Right atrium auricular region (tissue), 2 donors: ENCODE measurements around the gene CD63. TPM values are rescaled to one million over a fixed set of nuclear protein-coding genes. Genes with fewer than 3 reads are reported as not detected.

Experiments used
- DNase-seq: peaks from one replicate; pipeline ENCODE4 v3.0.0-alpha.2; 2019; ENCODE audit warnings: low spot score
- H3K27ac ChIP-seq, 2 donors: fragments of 200-600 bp; sonication (generic); 1 replicate in 1 of 2; 2 replicates in 1 of 2; pipeline ENCODE4 v1.5.1; 2016 to 2019
- H3K27me3 ChIP-seq, 2 donors: fragments of 200-600 bp; sonication (generic); one replicate each; pipeline versions ENCODE4 v1.5.1 to v1.6.0; 2017 to 2019
- H3K36me3 ChIP-seq: fragments of 200-600 bp; sonication (generic); one replicate; pipeline ENCODE4 v1.5.1; 2016
- H3K4me1 ChIP-seq, 2 donors: fragments of 200-600 bp; sonication (generic); one replicate each; pipeline versions ENCODE4 v1.5.1 to v1.6.0; 2017 to 2019
- H3K4me3 ChIP-seq, 2 donors: fragments of 200-600 bp; sonication (generic); 1 replicate in 1 of 2; 2 replicates in 1 of 2; pipeline ENCODE4 v1.5.1; 2017 to 2019; ENCODE audit warnings: mild to moderate bottlenecking in 1 of 2, moderate library complexity in 1 of 2
- H3K9me3 ChIP-seq, 2 donors: fragments of 200-600 bp; sonication (generic); one replicate each; pipeline ENCODE4 v1.5.1; 2019
- total RNA-seq, 2 donors: library from RNA; depleted of rRNA; stranded (reverse); fragments of >200 nt; gene quantifications; one replicate each; pipeline ENCODE4 v1.1.0, GENCODE V29; 2016
- TF ChIP-seq, protein P1 (sequence below), 2 donors: fragments of 200-600 bp; sonication (generic); IDR thresholded peaks; one replicate each; pipeline ENCODE4 v1.5.1; 2019; ENCODE audit warnings: antibody characterized with exemption in 2 of 2

CD63 gene
- total RNA-seq, 2 donors from 2014 or later: 1,041 to 1,122 TPM

DNA sequence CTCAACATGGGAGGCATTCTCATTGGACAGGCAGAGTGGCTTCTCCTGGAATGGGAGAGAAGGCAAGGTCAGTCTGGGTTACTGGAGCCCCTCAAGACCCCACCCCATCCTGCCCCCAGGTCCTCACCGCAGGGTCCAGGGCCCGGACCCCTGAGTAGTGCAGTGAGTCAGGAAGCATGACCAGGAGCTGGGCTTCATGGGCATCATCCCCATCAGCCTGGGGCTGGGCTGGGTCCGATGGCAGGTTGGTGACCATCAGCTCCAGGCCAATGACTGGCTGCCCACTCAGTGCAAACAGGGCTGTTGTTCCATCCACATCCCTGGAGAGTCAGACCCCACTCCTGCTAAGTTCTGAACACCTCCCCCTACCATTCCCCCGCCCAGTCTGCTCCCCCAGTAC, 34.2 kb downstream of the CD63 start:
- Histone ChIP-seq H3K9me3 (no peaks in the 10 kb centered on the region), H3K36me3 (peaks cover 82% of the 10 kb centered on the region), H3K27me3 (no peaks in the 10 kb centered on the region), H3K4me1 (no peaks in the 10 kb centered on the region), H3K4me3 (no peak overlapping the region), H3K27ac (no peak overlapping the region)
- TF ChIP-seq, protein P1, sequence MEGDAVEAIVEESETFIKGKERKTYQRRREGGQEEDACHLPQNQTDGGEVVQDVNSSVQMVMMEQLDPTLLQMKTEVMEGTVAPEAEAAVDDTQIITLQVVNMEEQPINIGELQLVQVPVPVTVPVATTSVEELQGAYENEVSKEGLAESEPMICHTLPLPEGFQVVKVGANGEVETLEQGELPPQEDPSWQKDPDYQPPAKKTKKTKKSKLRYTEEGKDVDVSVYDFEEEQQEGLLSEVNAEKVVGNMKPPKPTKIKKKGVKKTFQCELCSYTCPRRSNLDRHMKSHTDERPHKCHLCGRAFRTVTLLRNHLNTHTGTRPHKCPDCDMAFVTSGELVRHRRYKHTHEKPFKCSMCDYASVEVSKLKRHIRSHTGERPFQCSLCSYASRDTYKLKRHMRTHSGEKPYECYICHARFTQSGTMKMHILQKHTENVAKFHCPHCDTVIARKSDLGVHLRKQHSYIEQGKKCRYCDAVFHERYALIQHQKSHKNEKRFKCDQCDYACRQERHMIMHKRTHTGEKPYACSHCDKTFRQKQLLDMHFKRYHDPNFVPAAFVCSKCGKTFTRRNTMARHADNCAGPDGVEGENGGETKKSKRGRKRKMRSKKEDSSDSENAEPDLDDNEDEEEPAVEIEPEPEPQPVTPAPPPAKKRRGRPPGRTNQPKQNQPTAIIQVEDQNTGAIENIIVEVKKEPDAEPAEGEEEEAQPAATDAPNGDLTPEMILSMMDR (IDR thresholded peaks at IDR 0.05): no peak
- DNase-seq: no peak

DNA sequence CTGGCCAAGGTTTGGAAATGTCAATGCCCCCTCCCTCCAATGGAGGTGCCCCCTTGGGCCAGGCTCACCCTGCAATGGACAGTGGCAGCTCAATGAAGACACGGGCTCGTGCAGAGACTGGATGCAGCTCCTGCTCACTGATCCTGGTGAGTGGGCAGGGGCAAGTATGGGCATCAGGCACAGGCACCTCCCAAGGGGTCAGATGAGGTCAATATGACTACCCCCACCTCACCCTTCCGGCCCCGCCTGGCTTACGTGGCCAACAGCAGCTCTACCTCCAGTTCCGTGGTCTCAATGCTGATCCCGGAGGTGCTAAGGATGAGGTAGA, 34.7 kb downstream of the CD63 start:
- Histone ChIP-seq H3K27me3 (no peaks in the 10 kb centered on the region), H3K36me3 (peaks cover 81% of the 10 kb centered on the region), H3K9me3 (no peaks in the 10 kb centered on the region), H3K4me1 (no peaks in the 10 kb centered on the region), H3K4me3 (no peak overlapping the region), H3K27ac (no peak overlapping the region)
- DNase-seq: no peak
- TF ChIP-seq, protein P1 (IDR thresholded peaks at IDR 0.05): no peak

DNA sequence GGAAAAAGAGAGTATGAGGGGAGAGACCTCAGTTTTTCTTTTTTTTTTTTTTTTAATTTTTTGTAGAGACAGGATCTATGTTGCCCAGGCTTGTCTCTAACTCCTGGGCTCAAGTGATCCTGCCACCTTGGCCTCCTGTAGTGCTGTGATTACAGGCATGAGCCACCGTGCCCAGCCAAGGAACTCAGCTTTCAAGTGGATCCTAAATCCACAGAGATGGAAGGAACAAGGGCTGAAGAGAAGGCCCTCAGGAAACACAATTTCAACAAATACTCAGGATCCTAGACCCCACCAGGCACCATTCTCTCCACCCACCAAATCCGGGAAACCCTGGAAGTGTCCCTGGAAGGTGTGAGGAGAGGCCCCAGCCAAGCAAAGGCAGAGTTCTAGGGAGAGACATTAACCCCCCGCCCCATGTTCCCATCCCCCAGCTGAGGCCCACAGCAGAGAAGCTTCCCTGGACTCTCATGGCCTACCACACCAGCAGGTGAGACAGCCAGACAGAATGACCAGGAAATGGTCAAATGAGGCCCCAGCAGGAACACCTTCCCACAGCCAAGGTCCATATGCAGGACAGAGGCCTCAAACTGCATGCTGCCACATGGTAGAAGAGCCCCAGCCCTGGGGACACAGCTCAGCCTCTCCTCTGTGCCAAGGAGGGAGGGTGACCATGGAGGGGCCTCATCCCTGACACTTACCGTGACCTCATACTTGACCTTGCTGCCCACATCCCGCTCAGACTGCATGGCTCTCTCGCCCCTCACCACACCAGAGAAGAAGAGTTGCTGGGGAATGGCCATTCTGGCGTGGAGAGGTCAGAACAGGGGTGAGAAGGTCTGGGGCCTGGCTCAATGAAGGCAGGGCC, 35.3 kb downstream of the CD63 start:
- peaks cover 81% of the 10 kb centered on the region for H3K36me3 ChIP-seq
- H3K27me3 ChIP-seq: no peaks in the 10 kb centered on the region
- no peak overlapping the region for H3K4me3 ChIP-seq
- H3K27ac ChIP-seq: no peak overlapping the region
- H3K9me3 ChIP-seq: no peaks in the 10 kb centered on the region
- H3K4me1 ChIP-seq: no peaks in the 10 kb centered on the region
- TF ChIP-seq, protein P1 (IDR thresholded peaks at IDR 0.05): no peak
- DNase-seq: no peak

DNA sequence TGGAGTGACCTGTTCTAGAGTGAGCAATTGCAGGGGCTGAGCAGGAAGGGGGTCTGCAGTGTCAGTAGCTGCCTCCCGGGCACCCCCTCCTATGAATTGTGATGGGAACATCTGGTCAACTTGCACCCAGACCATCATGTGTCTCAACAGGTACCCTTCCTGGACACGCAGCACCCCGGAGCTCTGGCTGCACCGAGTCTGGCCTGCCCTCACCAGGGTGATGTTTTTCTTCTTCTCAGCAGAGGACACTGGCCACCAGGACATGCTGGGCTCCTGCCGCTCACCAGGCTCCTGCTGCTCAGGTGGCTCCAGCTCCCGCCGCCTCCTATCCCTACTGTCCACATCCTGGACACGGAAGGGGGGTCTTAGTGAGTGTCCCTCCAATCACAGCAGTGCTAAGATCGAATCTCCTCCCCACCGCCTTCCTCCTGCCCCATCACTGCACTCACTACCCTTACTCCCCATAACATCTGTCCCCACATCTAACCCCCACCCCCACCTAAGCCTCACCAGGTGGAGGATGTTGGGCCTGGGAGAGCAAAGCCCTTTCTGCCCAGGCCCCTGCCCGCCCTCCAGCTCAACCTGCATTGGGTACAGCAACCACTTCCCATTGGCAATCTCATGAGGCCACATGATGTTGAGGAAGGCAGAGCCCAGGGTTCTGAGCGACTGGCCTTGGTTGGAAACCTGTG, 36.0 kb downstream of the CD63 start:
- DNase-seq: no peak
- Histone ChIP-seq H3K9me3 (no peaks in the 10 kb centered on the region), H3K27ac (no peak overlapping the region), H3K4me1 (no peaks in the 10 kb centered on the region), H3K36me3 (peaks cover 78% of the 10 kb centered on the region), H3K4me3 (no peak overlapping the region), H3K27me3 (no peaks in the 10 kb centered on the region)
- TF ChIP-seq, protein P1 (IDR thresholded peaks at IDR 0.05): no peak

DNA sequence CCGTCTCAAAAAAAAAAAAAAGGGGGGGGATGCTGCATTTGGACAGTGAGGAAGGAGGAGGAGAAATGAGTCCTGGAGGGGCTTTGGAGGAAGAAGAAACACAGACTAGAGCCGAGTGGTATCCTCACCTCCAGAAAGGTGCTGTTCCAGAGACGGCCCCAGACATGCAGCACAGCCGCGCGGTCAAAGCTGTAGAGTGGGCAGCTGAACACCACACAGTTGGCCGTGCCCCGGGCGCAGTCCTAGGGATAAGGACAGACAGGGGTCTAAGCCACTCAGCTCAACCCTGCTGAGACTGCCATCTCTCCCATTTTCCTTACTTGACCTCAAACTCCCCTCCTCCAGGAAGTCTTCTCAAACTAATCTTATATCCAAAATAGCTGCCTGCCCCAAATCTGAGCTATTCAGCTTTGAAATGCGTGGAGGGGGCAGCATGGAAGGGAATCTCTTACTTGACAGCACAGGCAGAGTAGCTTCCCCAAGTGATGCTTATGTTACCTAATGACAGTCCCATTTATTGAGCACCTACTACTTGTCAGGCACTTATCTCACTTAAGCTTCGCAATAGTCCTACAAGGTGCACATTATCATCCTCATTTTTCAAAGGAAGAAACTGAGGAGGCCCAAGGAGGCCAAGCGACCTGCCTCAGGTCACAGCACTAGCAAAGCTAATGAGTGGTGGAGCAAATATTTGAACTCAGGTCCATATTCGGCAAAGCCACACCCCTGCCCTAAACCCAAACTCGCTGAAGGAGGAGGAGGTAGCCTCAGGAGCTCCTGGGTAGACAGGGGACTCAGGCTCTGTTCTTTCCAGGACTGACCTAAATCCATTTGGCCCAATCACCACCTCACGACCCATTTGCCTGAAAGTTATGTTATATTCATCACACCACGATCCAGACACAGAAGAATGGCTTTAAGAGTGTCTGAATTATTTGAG, 39.8 kb downstream of the CD63 start:
- Histone ChIP-seq H3K27ac (no peak overlapping the region), H3K9me3 (no peaks in the 10 kb centered on the region), H3K4me3 (no peak overlapping the region), H3K36me3 (peaks cover 56% of the 10 kb centered on the region), H3K4me1 (peaks cover 0 to 6% of the 10 kb centered on the region in 2 donors), H3K27me3 (no peaks in the 10 kb centered on the region)
- TF ChIP-seq, protein P1 (IDR thresholded peaks at IDR 0.05): no peak
- DNase-seq: no peak
